ENCODE results near the gene ANKRD44.
A peak's percentile ranks its signal among the peaks of the same experiment; 100 is the strongest.

The ANKRD44 gene

GRCh38 chr2:197184959-197185586, 125.5 kb downstream of the ANKRD44 start:
- no peaks in the 10 kb centered on the region for H3K9me3 ChIP-seq (ENCODE audit: insufficient read depth, low read depth, low read length)
- no peak overlapping the region for H3K4me2 ChIP-seq (ENCODE audit: low read length)
- no peaks in the 10 kb centered on the region for H3K27me3 ChIP-seq (ENCODE audit: insufficient read depth, low read length)
- H3K4ac ChIP-seq (ENCODE audit: low read depth, low read length), result no peak overlapping the region
- WGBS (ENCODE audit: extremely low coverage, insufficient coverage, insufficient read length), result no CpG with 5 or more reads among the region's 6 CpGs
- H2AK5ac ChIP-seq (ENCODE audit: low read length), result no peak overlapping the region
- DNase-seq, result no peak
- H3K36me3 ChIP-seq (ENCODE audit: control insufficient read depth in 1 of 2, insufficient read depth in 2 of 2, low read length in 2 of 2), result peaks cover 0 to 2% of the 10 kb centered on the region in 2 experiments
- H4K8ac ChIP-seq (ENCODE audit: low read depth, low read length), result no peak overlapping the region
- H3K79me1 ChIP-seq (ENCODE audit: low read length), result no peaks in the 10 kb centered on the region
- no peak overlapping the region for H2AFZ ChIP-seq (ENCODE audit: insufficient read depth, low read length, poor library complexity)
- peaks cover 3 to 9% of the 10 kb centered on the region in 2 experiments for H3K4me1 ChIP-seq (ENCODE audit: control insufficient read depth in 1 of 2, insufficient read depth in 2 of 2, low read length in 2 of 2)
- peak overlapping the region; percentile 26 for H3K23ac ChIP-seq (ENCODE audit: low read length)
- H3K4me3 ChIP-seq (ENCODE audit: low read depth, low read length), result no peak overlapping the region
- H3K27ac ChIP-seq (ENCODE audit: low read depth, low read length), result no peak overlapping the region
- no peak overlapping the region for H2BK5ac ChIP-seq (ENCODE audit: low read depth, low read length, poor library complexity)
- H2BK12ac ChIP-seq (ENCODE audit: low read length), result peak overlapping the region; percentile 27
- no peak overlapping the region for H3K9ac ChIP-seq (ENCODE audit: low read length)
- H3K14ac ChIP-seq (ENCODE audit: low read length), result no peak overlapping the region
- no peak overlapping the region for H2BK120ac ChIP-seq (ENCODE audit: insufficient read depth, low read length, poor library complexity)
- no peak overlapping the region for H4K12ac ChIP-seq (ENCODE audit: low read depth, low read length)
- H4K91ac ChIP-seq (ENCODE audit: low read depth, low read length), result peak overlapping the region; percentile 28
- no peaks in the 10 kb centered on the region for H3K79me2 ChIP-seq (ENCODE audit: control insufficient read depth, insufficient read depth, low read length, poor library complexity)
- H3K18ac ChIP-seq (ENCODE audit: low read length), result peak overlapping the region; percentile 40

- H3K4me1 ChIP-seq (ENCODE audit: control insufficient read depth in 1 of 2, insufficient read depth in 2 of 2, low read length in 2 of 2), result peaks cover 2 to 6% of the 10 kb centered on the region in 2 experiments
- H3K4me2 ChIP-seq (ENCODE audit: low read length), result no peak overlapping the region
- no peaks in the 10 kb centered on the region for H3K79me1 ChIP-seq (ENCODE audit: low read length)
- DNase-seq, result no peak
- no peak overlapping the region for H2BK120ac ChIP-seq (ENCODE audit: insufficient read depth, low read length, poor library complexity)
- no peak overlapping the region for H3K18ac ChIP-seq (ENCODE audit: low read length)
- H2AFZ ChIP-seq (ENCODE audit: insufficient read depth, low read length, poor library complexity), result no peak overlapping the region
- no peak overlapping the region for H2BK5ac ChIP-seq (ENCODE audit: low read depth, low read length, poor library complexity)
- no peak overlapping the region for H3K14ac ChIP-seq (ENCODE audit: low read length)
- no peak overlapping the region for H3K4ac ChIP-seq (ENCODE audit: low read depth, low read length)
- H3K79me2 ChIP-seq (ENCODE audit: control insufficient read depth, insufficient read depth, low read length, poor library complexity), result no peaks in the 10 kb centered on the region
- H4K8ac ChIP-seq (ENCODE audit: low read depth, low read length), result no peak overlapping the region
- H4K91ac ChIP-seq (ENCODE audit: low read depth, low read length), result no peak overlapping the region
- H3K27ac ChIP-seq (ENCODE audit: low read depth, low read length), result no peak overlapping the region
- H3K27me3 ChIP-seq (ENCODE audit: insufficient read depth, low read length), result no peaks in the 10 kb centered on the region
- no peak overlapping the region for H3K4me3 ChIP-seq (ENCODE audit: low read depth, low read length)
- H3K23ac ChIP-seq (ENCODE audit: low read length), result no peak overlapping the region
- H2BK12ac ChIP-seq (ENCODE audit: low read length), result no peak overlapping the region
- peaks cover 0 to 2% of the 10 kb centered on the region in 2 experiments for H3K36me3 ChIP-seq (ENCODE audit: control insufficient read depth in 1 of 2, insufficient read depth in 2 of 2, low read length in 2 of 2)
- no peak overlapping the region for H2AK5ac ChIP-seq (ENCODE audit: low read length)
- no peaks in the 10 kb centered on the region for H3K9me3 ChIP-seq (ENCODE audit: insufficient read depth, low read depth, low read length)
- H3K9ac ChIP-seq (ENCODE audit: low read length), result no peak overlapping the region
- H4K12ac ChIP-seq (ENCODE audit: low read depth, low read length), result no peak overlapping the region
Measured at GRCh38 chr2:197183355-197183754, 127.2 kb downstream of the ANKRD44 start.

- H2BK120ac ChIP-seq (ENCODE audit: insufficient read depth, low read length, poor library complexity), result no peak overlapping the region
- no peak overlapping the region for H3K4me3 ChIP-seq (ENCODE audit: low read depth, low read length)
- no peak for DNase-seq
- no peak overlapping the region for H2BK5ac ChIP-seq (ENCODE audit: low read depth, low read length, poor library complexity)
- peaks cover 0 to 2% of the 10 kb centered on the region in 2 experiments for H3K36me3 ChIP-seq (ENCODE audit: control insufficient read depth in 1 of 2, insufficient read depth in 2 of 2, low read length in 2 of 2)
- no peak overlapping the region for H3K14ac ChIP-seq (ENCODE audit: low read length)
- no peak overlapping the region for H2AFZ ChIP-seq (ENCODE audit: insufficient read depth, low read length, poor library complexity)
- no peak overlapping the region for H3K4me2 ChIP-seq (ENCODE audit: low read length)
- no peak overlapping the region for H4K12ac ChIP-seq (ENCODE audit: low read depth, low read length)
- H3K23ac ChIP-seq (ENCODE audit: low read length), result no peak overlapping the region
- H3K9me3 ChIP-seq (ENCODE audit: insufficient read depth, low read depth, low read length), result no peaks in the 10 kb centered on the region
- H3K9ac ChIP-seq (ENCODE audit: low read length), result no peak overlapping the region
- H3K27me3 ChIP-seq (ENCODE audit: insufficient read depth, low read length), result no peaks in the 10 kb centered on the region
- no peak overlapping the region for H3K18ac ChIP-seq (ENCODE audit: low read length)
- H4K91ac ChIP-seq (ENCODE audit: low read depth, low read length), result no peak overlapping the region
- no peaks in the 10 kb centered on the region for H3K79me2 ChIP-seq (ENCODE audit: control insufficient read depth, insufficient read depth, low read length, poor library complexity)
- H2BK12ac ChIP-seq (ENCODE audit: low read length), result no peak overlapping the region
- H3K4me1 ChIP-seq (ENCODE audit: control insufficient read depth in 1 of 2, insufficient read depth in 2 of 2, low read length in 2 of 2), result peaks cover 2 to 5% of the 10 kb centered on the region in 2 experiments
- no CpG with 5 or more reads among the region's 1 CpG for WGBS (ENCODE audit: extremely low coverage, insufficient coverage, insufficient read length)
- no peaks in the 10 kb centered on the region for H3K79me1 ChIP-seq (ENCODE audit: low read length)
- H4K8ac ChIP-seq (ENCODE audit: low read depth, low read length), result no peak overlapping the region
- no peak overlapping the region for H3K4ac ChIP-seq (ENCODE audit: low read depth, low read length)
- H3K27ac ChIP-seq (ENCODE audit: low read depth, low read length), result no peak overlapping the region
- no peak overlapping the region for H2AK5ac ChIP-seq (ENCODE audit: low read length)
Measured at GRCh38 chr2:197182668-197183067, 127.9 kb downstream of the ANKRD44 start.

- H4K91ac ChIP-seq (ENCODE audit: low read depth, low read length), result no peak overlapping the region
- no CpG with 5 or more reads among the region's 5 CpGs for WGBS (ENCODE audit: extremely low coverage, insufficient coverage, insufficient read length)
- no peaks in the 10 kb centered on the region for H3K79me1 ChIP-seq (ENCODE audit: low read length)
- H3K36me3 ChIP-seq (ENCODE audit: control insufficient read depth in 1 of 2, insufficient read depth in 2 of 2, low read length in 2 of 2), result peaks cover 0 to 2% of the 10 kb centered on the region in 2 experiments
- H2BK120ac ChIP-seq (ENCODE audit: insufficient read depth, low read length, poor library complexity), result no peak overlapping the region
- H4K12ac ChIP-seq (ENCODE audit: low read depth, low read length), result no peak overlapping the region
- H3K9me3 ChIP-seq (ENCODE audit: insufficient read depth, low read depth, low read length), result no peaks in the 10 kb centered on the region
- no peak overlapping the region for H3K27ac ChIP-seq (ENCODE audit: low read depth, low read length)
- H3K23ac ChIP-seq (ENCODE audit: low read length), result no peak overlapping the region
- H2AK5ac ChIP-seq (ENCODE audit: low read length), result no peak overlapping the region
- H2BK5ac ChIP-seq (ENCODE audit: low read depth, low read length, poor library complexity), result no peak overlapping the region
- peaks cover 2 to 5% of the 10 kb centered on the region in 2 experiments for H3K4me1 ChIP-seq (ENCODE audit: control insufficient read depth in 1 of 2, insufficient read depth in 2 of 2, low read length in 2 of 2)
- H3K4me2 ChIP-seq (ENCODE audit: low read length), result no peak overlapping the region
- H3K18ac ChIP-seq (ENCODE audit: low read length), result no peak overlapping the region
- no peak for DNase-seq
- H2BK12ac ChIP-seq (ENCODE audit: low read length), result no peak overlapping the region
- no peak overlapping the region for H4K8ac ChIP-seq (ENCODE audit: low read depth, low read length)
- H3K4ac ChIP-seq (ENCODE audit: low read depth, low read length), result no peak overlapping the region
- H3K27me3 ChIP-seq (ENCODE audit: insufficient read depth, low read length), result no peaks in the 10 kb centered on the region
- H3K9ac ChIP-seq (ENCODE audit: low read length), result no peak overlapping the region
- H3K79me2 ChIP-seq (ENCODE audit: control insufficient read depth, insufficient read depth, low read length, poor library complexity), result no peaks in the 10 kb centered on the region
- H2AFZ ChIP-seq (ENCODE audit: insufficient read depth, low read length, poor library complexity), result no peak overlapping the region
- no peak overlapping the region for H3K14ac ChIP-seq (ENCODE audit: low read length)
- no peak overlapping the region for H3K4me3 ChIP-seq (ENCODE audit: low read depth, low read length)
Measured at GRCh38 chr2:197181491-197181890, 129.1 kb downstream of the ANKRD44 start.

Measured in trophoblast cell (in vitro differentiated cells and primary cell).